Retinal pigment epithelial cell (primary cell): ENCODE data around the gene CRYBB1.

Experiments
- DNase-seq: peaks from one replicate; pipeline ENCODE4 v3.0.0-alpha.2; 2010; ENCODE audit warnings: low read depth
- H3K4me3 ChIP-seq: 2 replicates; pipeline ENCODE4 v1.5.1; 2011; ENCODE audit warnings: mild to moderate bottlenecking, low read length, control low read depth, moderate library complexity
- CTCF ChIP-seq: conservative IDR thresholded peaks from 2 replicates; pipeline ENCODE4 v1.5.1; 2011; ENCODE audit warnings: low read depth, low read length, control low read depth, inconsistent platforms

Gene CRYBB1

GRCh38 chr22:26593763-26594162 is 24.1 kb downstream of the CRYBB1 start:
- no peak overlapping the region for H3K4me3 ChIP-seq
- no peak for DNase-seq
- no peak for TF ChIP-seq CTCF

GRCh38 chr22:26592421-26592891 is 25.4 kb downstream of the CRYBB1 start:
- no peak for TF ChIP-seq CTCF
- no peak for DNase-seq
- no peak overlapping the region for H3K4me3 ChIP-seq

GRCh38 chr22:26589845-26590736 is 27.7 kb downstream of the CRYBB1 start, which contains the start of gene TPST2:
TSS of gene TPST2 (minus strand) at chr22:26590132. CDS start at chr22:26541630, 48,502 bp downstream.
- no peak for TF ChIP-seq CTCF
- DNase-seq: no peak
- H3K4me3 ChIP-seq: peak within 1 kb of the TSS; percentile 77

GRCh38 chr22:26589367-26589844 is 28.4 kb downstream of the CRYBB1 start:
- no peak for TF ChIP-seq CTCF
- H3K4me3 ChIP-seq: peak overlapping the region; percentile 77
- DNase-seq: no peak

GRCh38 chr22:26588729-26589366 is 29.0 kb downstream of the CRYBB1 start:
- TF ChIP-seq CTCF: no peak
- no peak for DNase-seq
- peak overlapping the region; percentile 77 for H3K4me3 ChIP-seq

GRCh38 chr22:26587991-26588613 is 29.7 kb downstream of the CRYBB1 start:
- H3K4me3 ChIP-seq: no peak overlapping the region
- no peak for DNase-seq
- TF ChIP-seq CTCF: no peak
